GM21360 (cell line): ENCODE results near the gene HSP90AB1.
A peak's percentile ranks its signal among the peaks of the same experiment; 100 is the strongest.

Experiments
- ATAC-seq: cut with Tn5 transposase; IDR thresholded peaks from one replicate; pipeline ENCODE4 v1.9.1; 2021; ENCODE audit warnings: mild to moderate bottlenecking, moderate library complexity; ENCODE audit not compliant: unreplicated experiment

Gene HSP90AB1

GRCh38 chr6:44246663-44247337 lies at the start of gene HSP90AB1:
TSS of gene HSP90AB1 (plus strand) at chr6:44247101. CDS start at chr6:44248630, 1,529 bp downstream.
- ATAC-seq: peak; percentile 59

- ATAC-seq: no peak
Measured at GRCh38 chr6:44198684-44199083, 48.2 kb upstream of the HSP90AB1 start.

- ATAC-seq: no peak
Measured at GRCh38 chr6:44199883-44200282, 47.0 kb upstream of the HSP90AB1 start.

GRCh38 chr6:44201200-44201599 lies 45.7 kb upstream of the HSP90AB1 start:
- no peak for ATAC-seq

GRCh38 chr6:44201638-44202303 lies 45.1 kb upstream of the HSP90AB1 start:
- ATAC-seq: no peak

GRCh38 chr6:44202332-44202971 lies 44.4 kb upstream of the HSP90AB1 start:
- ATAC-seq: no peak

- ATAC-seq: no peak
Measured at GRCh38 chr6:44202972-44203750, 43.7 kb upstream of the HSP90AB1 start.

- no peak for ATAC-seq
Measured at GRCh38 chr6:44203955-44204354, 42.9 kb upstream of the HSP90AB1 start.

- ATAC-seq: no peak
Measured at GRCh38 chr6:44207966-44208365, 38.9 kb upstream of the HSP90AB1 start.

- no peak for ATAC-seq
Measured at GRCh38 chr6:44211284-44211683, 35.6 kb upstream of the HSP90AB1 start.

- no peak for ATAC-seq
Measured at GRCh38 chr6:44214307-44214706, 32.6 kb upstream of the HSP90AB1 start.

GRCh38 chr6:44216677-44217331 lies 30.1 kb upstream of the HSP90AB1 start, which contains the start of gene MYMX:
TSS of gene MYMX (plus strand) at chr6:44216926. CDS start at chr6:44217472, 546 bp downstream.
- no peak for ATAC-seq

GRCh38 chr6:44217332-44218143 lies 29.4 kb upstream of the HSP90AB1 start:
- no peak for ATAC-seq

- ATAC-seq: peak; percentile 37
Measured at GRCh38 chr6:44219053-44219814, 27.7 kb upstream of the HSP90AB1 start.

- ATAC-seq: no peak
Measured at GRCh38 chr6:44219815-44220784, 26.8 kb upstream of the HSP90AB1 start.

- ATAC-seq: no peak
Measured at GRCh38 chr6:44220913-44221290, 26.0 kb upstream of the HSP90AB1 start.

GRCh38 chr6:44221291-44221960 lies 25.5 kb upstream of the HSP90AB1 start:
- peak; percentile 46 for ATAC-seq
